Ovary (tissue), 9 donors: ENCODE data around the gene IL11RA. TPM values are rescaled to one million over a fixed set of nuclear protein-coding genes. Genes with fewer than 3 reads are reported as not detected.

Experiments used
- DNase-seq, 5 donors: peaks; one replicate each; pipeline ENCODE4 v3.0.0-alpha.2; 2019 to 2020
- H3K27ac ChIP-seq, 2 donors: fragments of 200-600 bp; one replicate each; pipeline versions ENCODE4 v1.5.1 to v1.8.0; 2019 to 2022
- H3K27me3 ChIP-seq: fragments of 200-600 bp; one replicate; pipeline ENCODE4 v1.8.0; 2022
- H3K36me3 ChIP-seq: fragments of 200-600 bp; sonication (generic); one replicate; pipeline ENCODE4 v1.5.1; 2019
- H3K4me1 ChIP-seq: one replicate; pipeline ENCODE4 v1.8.1; 2013; ENCODE audit warnings: mild to moderate bottlenecking, moderate library complexity; ENCODE audit not compliant: insufficient read depth
- H3K4me3 ChIP-seq: fragments of 200-600 bp; sonication (generic); one replicate; pipeline ENCODE4 v1.5.1; 2017
- H3K9me3 ChIP-seq, 2 donors: fragments of 200-600 bp in 1 of 2; sonication (generic) in 1 of 2; one replicate each; pipeline versions ENCODE4 v1.5.1 to v1.8.1; 2013 to 2019; ENCODE audit warnings: mild to moderate bottlenecking in 1 of 2, moderate library complexity in 1 of 2
- CTCF ChIP-seq, 3 donors: fragments of 450-650 bp in 2 of 3; fragments of 200-600 bp in 1 of 3; IDR thresholded peaks; one replicate each; pipeline versions ENCODE4 v1.5.1 to v1.8.0; 2016 to 2022; ENCODE audit warnings: antibody characterized with exemption in 3 of 3, mild to moderate bottlenecking in 1 of 3
- EP300 ChIP-seq: sonication (generic); formaldehyde crosslinking; IDR thresholded peaks from one replicate; pipeline ENCODE4 v1.6.1; 2017; ENCODE audit warnings: antibody characterized with exemption
- POLR2A ChIP-seq: fragments of 450-650 bp; IDR thresholded peaks from one replicate; pipeline ENCODE4 v1.6.1; 2017; ENCODE audit warnings: antibody characterized with exemption, mild to moderate bottlenecking, moderate library complexity
- WGBS, 3 donors: extraction: QIAGEN DNeasy Blood & Tissue Kit in 1 of 3; methylation state at CpG; one replicate each; pipeline versions ENCODE4 v1.1.5 to v1.1.7; 2013 to 2017; 5-methylcytosine and 5-hydroxymethylcytosine counted together
- intact Hi-C, 4 donors: fragments of 100-400 bp; cut with DNase I; formaldehyde crosslinking; loops; one replicate each; pipeline versions ENCODE4 v1.11.0 to v1.15.1; 2022 to 2023
- polyA plus RNA-seq, 2 donors: library from polyadenylated mRNA; stranded (reverse); fragments of 200-250 nt in 1 of 2; fragments of 350-450 nt in 1 of 2; fragmentation: Illumina TruSeq in 1 of 2; extraction: RNeasy Lipid Tissue Mini Kit (QIAGEN cat#74804) in 1 of 2; gene quantifications; one replicate each; pipeline ENCODE4 v1.2.3, GENCODE V29; 2013 to 2014
- total RNA-seq, 7 donors: library from RNA; depleted of rRNA in 2 of 7; stranded (reverse); fragments of >200 nt in 2 of 7; fragmentation: NEBNext Ultra II Directional in 3 of 7; extraction: Animal tissue kit (Norgen Biotek cat#: 25700) in 3 of 7; gene quantifications; one replicate each; pipeline versions ENCODE4 v1.1.0 to v1.2.4, GENCODE V29; 2016 to 2023
- donor health status: DM: no; HTN: no; CAD: no; lungs with moderate emphysema.
- donor health status: DM: no; HTN: no; CAD: no.
- donor health status: Bipolar disorder and iron deficiency.
- donor health status: DM: yes; HTN: yes; CAD: no.
- donor health status: DM: no; HTN: no; CAD: no.
- donor health status: DM: yes; HTN: yes; CAD: no.

Gene IL11RA
- total and polyA plus RNA-seq, 9 donors, result 17.3 to 54.3 (median 35.8) TPM

DNA sequence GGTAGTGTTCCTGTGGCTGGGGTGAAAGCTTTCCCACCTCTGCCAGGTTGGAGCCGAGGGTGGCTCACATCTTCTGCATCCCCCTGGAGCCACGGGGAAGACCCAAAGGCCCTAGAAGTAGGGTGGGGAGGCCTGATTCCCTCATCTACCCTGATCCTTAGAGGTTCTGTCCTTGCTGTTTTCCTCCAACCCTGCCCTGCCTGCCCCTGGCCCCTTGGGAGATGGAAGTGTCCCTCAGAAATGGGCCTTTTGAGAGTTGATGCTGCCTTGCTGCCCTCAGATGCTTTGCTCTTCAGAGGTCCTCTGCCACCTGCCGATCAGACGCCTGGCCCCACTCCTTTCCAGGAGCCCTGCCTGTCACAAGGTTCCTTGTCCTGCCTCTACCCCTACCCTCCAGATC, 32.8 kb downstream of the IL11RA start:
- no peak overlapping the region for H3K27ac ChIP-seq
- H3K36me3 ChIP-seq, result no peaks in the 10 kb centered on the region
- no peak for TF ChIP-seq POLR2A
- no peaks in the 10 kb centered on the region for H3K9me3 ChIP-seq
- no peak for DNase-seq
- H3K4me1 ChIP-seq, result no peaks in the 10 kb centered on the region
- intact Hi-C loops, result no loop called here
- 93 to 99% (median 96%) methylated on average over 4 of the region's 4 CpGs for WGBS, 3 donors
- no peak overlapping the region for H3K4me3 ChIP-seq
- no peaks in the 10 kb centered on the region for H3K27me3 ChIP-seq

DNA sequence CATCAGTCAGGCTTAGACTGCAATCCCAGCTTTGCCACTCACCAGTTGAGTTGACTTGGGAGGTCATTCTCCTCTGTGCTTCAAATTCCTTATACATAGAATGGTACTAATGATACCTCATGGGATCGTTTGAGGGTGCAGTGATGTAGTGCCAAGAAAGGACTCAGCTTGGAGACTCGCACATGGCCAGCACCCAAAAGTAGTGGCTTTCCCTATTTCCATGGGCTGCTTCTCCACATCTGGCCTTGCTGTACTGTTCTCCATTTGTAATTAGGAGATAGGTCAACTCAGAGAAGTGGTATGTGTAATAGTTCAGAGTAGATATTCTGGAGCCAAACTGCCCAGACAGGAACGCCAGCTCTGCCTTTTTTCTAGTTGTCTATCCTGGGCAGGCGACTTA, 33.6 kb downstream of the IL11RA start:
- H3K36me3 ChIP-seq, result no peaks in the 10 kb centered on the region
- no peaks in the 10 kb centered on the region for H3K9me3 ChIP-seq
- H3K4me3 ChIP-seq, result no peak overlapping the region
- no peaks in the 10 kb centered on the region for H3K4me1 ChIP-seq
- H3K27me3 ChIP-seq, result no peaks in the 10 kb centered on the region
- TF ChIP-seq CTCF (IDR thresholded peaks at IDR 0.05), result no peak
- TF ChIP-seq POLR2A, result no peak
- TF ChIP-seq EP300, result no peak
- 76 to 95% (median 91%) methylated on average over 4 of the region's 4 CpGs for WGBS, 3 donors
- no peak for DNase-seq
- intact Hi-C loops, result no loop called here
- no peak overlapping the region for H3K27ac ChIP-seq

DNA sequence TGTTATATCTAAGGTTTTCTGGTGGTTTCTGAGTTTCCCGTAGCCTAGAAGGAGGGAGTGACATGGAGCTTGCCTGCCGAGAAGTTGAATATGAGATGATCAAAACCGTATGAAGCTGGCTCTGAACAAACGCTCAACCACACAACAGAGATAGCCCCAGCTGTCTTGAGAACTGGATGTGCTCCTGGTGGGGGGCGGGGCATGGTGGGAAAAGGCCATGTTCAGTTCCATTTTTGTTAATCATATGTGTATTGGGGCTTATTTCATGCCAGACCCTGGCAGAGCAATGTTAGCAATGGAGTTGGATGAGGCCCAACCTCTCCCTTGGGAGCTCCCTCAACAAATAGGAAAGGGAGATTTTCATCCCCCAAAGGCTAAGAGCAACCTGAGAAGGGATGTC, 34.2 kb downstream of the IL11RA start:
- Histone ChIP-seq H3K9me3 (no peaks in the 10 kb centered on the region), H3K27me3 (no peaks in the 10 kb centered on the region), H3K4me3 (no peak overlapping the region), H3K36me3 (no peaks in the 10 kb centered on the region), H3K4me1 (no peaks in the 10 kb centered on the region), H3K27ac (no peak overlapping the region)
- WGBS, 3 donors, result 49 to 53% (median 51%) methylated on average over 5 of the region's 5 CpGs
- peak in 1 of 5 donors; percentile 45 for DNase-seq
- TF ChIP-seq EP300, result no peak
- no peak for TF ChIP-seq POLR2A
- no peak for TF ChIP-seq CTCF (IDR thresholded peaks at IDR 0.05)
- intact Hi-C loops, result no loop called here

DNA sequence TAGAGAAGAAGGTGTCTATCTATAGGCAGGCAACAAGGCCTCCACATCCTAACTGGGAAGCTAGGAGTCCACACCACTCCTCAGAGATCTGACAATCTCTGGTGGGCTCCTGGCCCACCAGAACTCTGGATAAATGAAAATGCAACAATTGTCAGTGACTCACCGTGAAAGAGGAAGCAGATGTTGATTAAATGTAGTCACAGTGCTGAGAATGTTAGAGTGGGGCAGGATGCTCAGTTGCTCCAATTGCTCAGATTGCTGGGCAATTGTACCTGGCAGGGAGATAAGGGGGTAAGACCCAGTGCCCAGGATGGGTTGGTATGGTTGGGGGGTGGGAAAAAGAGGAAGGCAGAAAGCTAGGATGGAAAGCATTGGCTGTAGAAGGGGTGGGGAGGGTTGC, 34.7 kb downstream of the IL11RA start:
- 68 to 86% (median 71%) methylated on average over 1 of the region's 1 CpG for WGBS, 3 donors
- Histone ChIP-seq H3K9me3 (no peaks in the 10 kb centered on the region), H3K27ac (no peak overlapping the region), H3K4me1 (no peaks in the 10 kb centered on the region), H3K4me3 (no peak overlapping the region), H3K36me3 (no peaks in the 10 kb centered on the region), H3K27me3 (no peaks in the 10 kb centered on the region)
- TF ChIP-seq POLR2A (no peak), EP300 (no peak)
- DNase-seq, result no peak
- intact Hi-C loops, result no loop called here

DNA sequence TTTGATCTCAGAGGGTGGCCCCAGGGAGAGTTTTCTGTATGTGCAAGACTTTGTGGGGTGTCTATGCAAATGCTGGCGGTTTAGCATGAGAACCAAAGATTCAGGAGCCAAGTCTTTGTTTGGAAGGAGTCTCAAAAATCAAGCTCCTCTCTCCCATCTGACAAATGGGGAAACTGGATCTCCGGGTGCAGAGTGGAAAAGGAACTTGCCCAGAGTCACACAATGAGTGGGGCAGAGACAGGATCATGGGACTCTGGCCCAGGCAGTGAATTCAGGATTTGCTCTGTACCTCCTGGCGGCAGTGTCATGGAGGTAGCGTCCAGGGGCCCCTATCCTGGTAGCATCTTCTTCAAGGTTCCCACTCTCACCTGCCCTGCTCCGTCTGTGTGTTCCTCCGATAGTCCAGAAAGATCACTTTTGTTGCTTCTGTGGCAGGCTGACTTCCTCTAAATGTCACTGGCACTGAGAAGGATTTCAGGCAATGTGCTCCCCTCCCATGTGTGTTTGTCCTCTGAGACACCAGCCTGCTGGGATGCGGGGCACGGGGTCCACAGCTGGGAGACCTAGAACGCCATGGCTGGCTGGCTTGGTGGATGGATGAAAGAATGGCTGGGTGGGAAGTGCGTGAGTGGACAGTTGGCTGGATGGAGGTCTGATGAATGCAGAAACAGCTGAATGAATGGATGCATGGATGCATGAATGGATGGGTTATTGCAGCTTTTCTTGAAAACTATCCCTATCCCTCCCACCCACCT, 35.5 kb downstream of the IL11RA start:
- Histone ChIP-seq H3K4me1 (no peaks in the 10 kb centered on the region), H3K4me3 (no peak overlapping the region), H3K27me3 (no peaks in the 10 kb centered on the region), H3K27ac (no peak overlapping the region), H3K9me3 (no peaks in the 10 kb centered on the region), H3K36me3 (no peaks in the 10 kb centered on the region)
- intact Hi-C loops, result no loop called here
- no peak for TF ChIP-seq POLR2A
- TF ChIP-seq EP300, result no peak
- no peak for TF ChIP-seq CTCF (IDR thresholded peaks at IDR 0.05)
- WGBS, 3 donors, result 87 to 91% (median 90%) methylated on average over 10 of the region's 10 CpGs
- DNase-seq, result no peak
